Measurements from ENCODE around the gene PHYHD1. TPM values are rescaled to one million over a fixed set of nuclear protein-coding genes. Genes with fewer than 3 reads are reported as not detected.

PHYHD1 gene
- total RNA-seq, 2 experiments from 2014 or later: 83.5 to 150 TPM

DNA sequence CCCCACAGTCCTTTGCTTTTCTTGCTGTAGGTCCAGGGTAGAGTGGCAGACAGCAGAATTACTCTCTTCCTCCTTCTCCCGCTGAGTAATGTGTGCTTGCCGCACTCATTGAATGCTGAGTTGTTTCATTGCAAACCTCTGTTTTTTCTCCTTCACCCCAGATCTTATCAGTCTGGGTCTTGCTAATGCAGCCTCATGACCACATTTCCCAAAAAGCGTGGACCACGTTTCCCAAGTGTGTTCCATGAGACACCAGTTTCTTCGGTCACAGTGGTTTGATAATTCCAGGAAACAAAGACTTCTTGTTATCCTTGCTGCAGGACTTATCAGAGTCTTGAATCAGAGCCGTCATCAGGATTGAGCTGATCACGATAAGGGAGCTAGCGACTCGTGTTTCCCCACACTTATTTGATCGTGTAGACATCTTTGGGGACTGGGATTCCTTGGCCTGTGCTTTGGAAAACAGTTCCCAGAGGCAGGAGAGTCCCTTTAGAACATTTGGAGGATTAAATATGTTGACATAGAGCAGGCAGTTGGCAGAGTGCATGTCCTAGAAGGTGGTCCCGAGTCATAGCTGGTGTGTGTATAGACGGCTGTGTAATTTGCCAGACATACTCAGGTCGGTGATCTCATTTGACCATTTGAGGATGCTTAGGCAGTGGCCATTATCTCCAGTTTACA lies 34.4 kb upstream of the PHYHD1 start:
- Histone ChIP-seq H3K79me2 (ENCODE audit: insufficient read depth, low read depth, low read length) (peaks cover 30% of the 10 kb centered on the region), H4K20me1 (ENCODE audit: insufficient read depth, low read length) (no peaks in the 10 kb centered on the region), H3K4me3 (ENCODE audit: low read depth, low read length, poor library complexity, severe bottlenecking) (no peak overlapping the region), H3K9me3 (ENCODE audit: low read length) (no peaks in the 10 kb centered on the region), H2AFZ (ENCODE audit: low read length) (no peak overlapping the region), H3K9me2 (ENCODE audit: insufficient read depth, low read length) (no peaks in the 10 kb centered on the region), H3K27ac (ENCODE audit: low read depth, low read length, poor library complexity, severe bottlenecking) (no peak overlapping the region), H3K36me3 (ENCODE audit: insufficient read depth, low read length) (peaks cover 64% of the 10 kb centered on the region), H3K4me1 (ENCODE audit: insufficient read depth, low read length, poor library complexity, severe bottlenecking) (peaks cover 14% of the 10 kb centered on the region), H3K4me2 (ENCODE audit: low read length) (no peak overlapping the region)
- TF ChIP-seq EZH2phosphoT487 (IDR thresholded peaks at IDR 0.05; ENCODE audit: borderline replicate concordance, low read depth, low read length): no peak
- TF ChIP-seq, protein P1, sequence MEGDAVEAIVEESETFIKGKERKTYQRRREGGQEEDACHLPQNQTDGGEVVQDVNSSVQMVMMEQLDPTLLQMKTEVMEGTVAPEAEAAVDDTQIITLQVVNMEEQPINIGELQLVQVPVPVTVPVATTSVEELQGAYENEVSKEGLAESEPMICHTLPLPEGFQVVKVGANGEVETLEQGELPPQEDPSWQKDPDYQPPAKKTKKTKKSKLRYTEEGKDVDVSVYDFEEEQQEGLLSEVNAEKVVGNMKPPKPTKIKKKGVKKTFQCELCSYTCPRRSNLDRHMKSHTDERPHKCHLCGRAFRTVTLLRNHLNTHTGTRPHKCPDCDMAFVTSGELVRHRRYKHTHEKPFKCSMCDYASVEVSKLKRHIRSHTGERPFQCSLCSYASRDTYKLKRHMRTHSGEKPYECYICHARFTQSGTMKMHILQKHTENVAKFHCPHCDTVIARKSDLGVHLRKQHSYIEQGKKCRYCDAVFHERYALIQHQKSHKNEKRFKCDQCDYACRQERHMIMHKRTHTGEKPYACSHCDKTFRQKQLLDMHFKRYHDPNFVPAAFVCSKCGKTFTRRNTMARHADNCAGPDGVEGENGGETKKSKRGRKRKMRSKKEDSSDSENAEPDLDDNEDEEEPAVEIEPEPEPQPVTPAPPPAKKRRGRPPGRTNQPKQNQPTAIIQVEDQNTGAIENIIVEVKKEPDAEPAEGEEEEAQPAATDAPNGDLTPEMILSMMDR (conservative IDR thresholded peaks at IDR 0.05; ENCODE audit: low read length): no peak
- no peak for DNase-seq (ENCODE audit: low spot score)
- intact Hi-C loops (cut with micrococcal nuclease; ENCODE audit: unreplicated experiment): no loop called here
- POLR2A ChIA-PET: interaction anchor here (0.6 to 0.8 kb wide), 2 partner anchors 8 to 34 kb away, joined by 3 read pairs; no protein-coding TSS in a partner anchor
- BruUV-seq (replicated peaks): no TSS peak
- CTCF ChIA-PET (ENCODE audit: unreplicated experiment): no interaction called here

- H2AFZ ChIP-seq (ENCODE audit: low read length): no peak overlapping the region
- no peak for DNase-seq (ENCODE audit: low spot score)
- ChIA-PET CTCF (ENCODE audit: unreplicated experiment) (no interaction called here), POLR2A (interaction anchor here (0.6 to 0.8 kb wide), 2 partner anchors 9 to 33 kb away, joined by 3 read pairs; no protein-coding TSS in a partner anchor)
- H4K20me1 ChIP-seq (ENCODE audit: insufficient read depth, low read length): no peaks in the 10 kb centered on the region
- no peaks in the 10 kb centered on the region for H3K9me3 ChIP-seq (ENCODE audit: low read length)
- no peak for TF ChIP-seq EZH2phosphoT487 (IDR thresholded peaks at IDR 0.05; ENCODE audit: borderline replicate concordance, low read depth, low read length)
- TF ChIP-seq, protein P1 (conservative IDR thresholded peaks at IDR 0.05; ENCODE audit: low read length): no peak
- H3K4me2 ChIP-seq (ENCODE audit: low read length): no peak overlapping the region
- peaks cover 14% of the 10 kb centered on the region for H3K4me1 ChIP-seq (ENCODE audit: insufficient read depth, low read length, poor library complexity, severe bottlenecking)
- H3K4me3 ChIP-seq (ENCODE audit: low read depth, low read length, poor library complexity, severe bottlenecking): no peak overlapping the region
- intact Hi-C loops (cut with micrococcal nuclease; ENCODE audit: unreplicated experiment): no loop called here
- no TSS peak for BruUV-seq (replicated peaks)
- H3K79me2 ChIP-seq (ENCODE audit: insufficient read depth, low read depth, low read length): peaks cover 30% of the 10 kb centered on the region
- H3K9me2 ChIP-seq (ENCODE audit: insufficient read depth, low read length): no peaks in the 10 kb centered on the region
- peaks cover 71% of the 10 kb centered on the region for H3K36me3 ChIP-seq (ENCODE audit: insufficient read depth, low read length)
- no peak overlapping the region for H3K27ac ChIP-seq (ENCODE audit: low read depth, low read length, poor library complexity, severe bottlenecking)
Measured at GRCh38 chr9:128887049-128887448, 33.7 kb upstream of the PHYHD1 start.

- intact Hi-C loops (cut with micrococcal nuclease; ENCODE audit: unreplicated experiment): no loop called here
- Histone ChIP-seq H3K36me3 (ENCODE audit: insufficient read depth, low read length) (peaks cover 78% of the 10 kb centered on the region), H3K4me3 (ENCODE audit: low read depth, low read length, poor library complexity, severe bottlenecking) (no peak overlapping the region), H3K79me2 (ENCODE audit: insufficient read depth, low read depth, low read length) (peaks cover 23% of the 10 kb centered on the region), H3K9me3 (ENCODE audit: low read length) (no peaks in the 10 kb centered on the region), H3K4me1 (ENCODE audit: insufficient read depth, low read length, poor library complexity, severe bottlenecking) (peaks cover 14% of the 10 kb centered on the region), H3K9me2 (ENCODE audit: insufficient read depth, low read length) (no peaks in the 10 kb centered on the region), H3K27ac (ENCODE audit: low read depth, low read length, poor library complexity, severe bottlenecking) (no peak overlapping the region), H4K20me1 (ENCODE audit: insufficient read depth, low read length) (no peaks in the 10 kb centered on the region), H3K4me2 (ENCODE audit: low read length) (no peak overlapping the region), H2AFZ (ENCODE audit: low read length) (no peak overlapping the region)
- BruUV-seq (replicated peaks): no TSS peak
- TF ChIP-seq, protein P1 (conservative IDR thresholded peaks at IDR 0.05; ENCODE audit: low read length): no peak
- TF ChIP-seq EZH2phosphoT487 (IDR thresholded peaks at IDR 0.05; ENCODE audit: borderline replicate concordance, low read depth, low read length): no peak
- DNase-seq (ENCODE audit: low spot score): no peak
- POLR2A ChIA-PET: interaction anchor here (0.6 kb wide), 1 partner anchor 31 kb away, joined by 3 read pairs; no protein-coding TSS in a partner anchor
- CTCF ChIA-PET (ENCODE audit: unreplicated experiment): no interaction called here
Measured at GRCh38 chr9:128887914-128888350, 32.9 kb upstream of the PHYHD1 start.
